T-helper 1 cell treated with Interleukin-12 subunit alpha and Interleukin-12 subunit beta and Interleukin-4 antibody, amounts not matched to agents 30 ng/mL and 1 ng/mL, for 36 hours (primary cell): ENCODE data around the gene PLCH1. TPM values are rescaled to one million over a fixed set of nuclear protein-coding genes. Genes with fewer than 3 reads are reported as not detected.

Experiments
- intact Hi-C: fragments of 100-400 bp; cut with micrococcal nuclease; formaldehyde crosslinking; loops from one replicate; pipeline ENCODE4 v1.15.1; 2024
- total RNA-seq: library from RNA; stranded (reverse); gene quantifications from 2 replicates; pipeline ENCODE4 v1.2.3, GENCODE V29; 2022

The PLCH1 gene
- total RNA-seq, 1 donor from 2014 or later = 0.88 TPM

- intact Hi-C loops = loop anchor here (5.0 kb wide), 2 partner anchors 61 to 126 kb away; partner anchors contain the start of genes C3orf33 and GMPS
Observed at GRCh38 chr3:155745795-155746550, 1.1 kb upstream of the PLCH1 start.

GRCh38 chr3:155744010-155744625 is 753 bp downstream of the PLCH1 start:
- intact Hi-C loops = no loop called here

- intact Hi-C loops = no loop called here
Observed at GRCh38 chr3:155743606-155744005, 1.3 kb downstream of the PLCH1 start.

GRCh38 chr3:155742349-155742965 is 2.4 kb downstream of the PLCH1 start:
- intact Hi-C loops = no loop called here

- intact Hi-C loops = no loop called here
Observed at GRCh38 chr3:155741603-155742002, 3.3 kb downstream of the PLCH1 start.

- intact Hi-C loops = no loop called here
Observed at GRCh38 chr3:155741101-155741500, 3.8 kb downstream of the PLCH1 start.

GRCh38 chr3:155739154-155739553 is 5.7 kb downstream of the PLCH1 start:
- intact Hi-C loops = no loop called here

- intact Hi-C loops = no loop called here
Observed at GRCh38 chr3:155738580-155739076, 6.2 kb downstream of the PLCH1 start.

GRCh38 chr3:155737844-155738460 is 6.9 kb downstream of the PLCH1 start:
- intact Hi-C loops = no loop called here

GRCh38 chr3:155736381-155736780 is 8.5 kb downstream of the PLCH1 start:
- intact Hi-C loops = no loop called here

- intact Hi-C loops = no loop called here
Observed at GRCh38 chr3:155730843-155731242, 14.0 kb downstream of the PLCH1 start.

GRCh38 chr3:155727836-155728235 is 17.0 kb downstream of the PLCH1 start:
- intact Hi-C loops = no loop called here

GRCh38 chr3:155714295-155714718 is 30.6 kb downstream of the PLCH1 start:
- intact Hi-C loops = no loop called here

GRCh38 chr3:155712008-155712407 is 32.9 kb downstream of the PLCH1 start:
- intact Hi-C loops = no loop called here

- intact Hi-C loops = no loop called here
Observed at GRCh38 chr3:155704771-155705559, 39.9 kb downstream of the PLCH1 start.

- intact Hi-C loops = no loop called here
Observed at GRCh38 chr3:155704061-155704460, 40.8 kb downstream of the PLCH1 start.

- intact Hi-C loops = loop anchor here (1.0 to 2.0 kb wide), 4 partner anchors 321 to 1368 kb away; no protein-coding TSS in a partner anchor
Observed at GRCh38 chr3:155702745-155703591, 41.9 kb downstream of the PLCH1 start.

GRCh38 chr3:155701882-155702465 is 42.9 kb downstream of the PLCH1 start:
- intact Hi-C loops = loop anchor here (1.0 to 2.0 kb wide), 4 partner anchors 320 to 1367 kb away; no protein-coding TSS in a partner anchor

GRCh38 chr3:155697542-155697941 is 47.3 kb downstream of the PLCH1 start:
- intact Hi-C loops = no loop called here
